GM21390 (cell line): ENCODE results near the gene AMBRA1.

Experiments
- ATAC-seq: cut with Tn5 transposase; IDR thresholded peaks from one replicate; pipeline ENCODE4 v1.9.1; 2021; ENCODE audit not compliant: unreplicated experiment

AMBRA1 gene

GRCh38 chr11:46514370-46514769 is 79.5 kb downstream of the AMBRA1 start:
- no peak for ATAC-seq

- ATAC-seq = no peak
Observed at GRCh38 chr11:46513934-46514342, 79.9 kb downstream of the AMBRA1 start.

GRCh38 chr11:46512261-46512881 is 81.5 kb downstream of the AMBRA1 start:
- no peak for ATAC-seq

GRCh38 chr11:46511342-46511741 is 82.5 kb downstream of the AMBRA1 start:
- no peak for ATAC-seq

GRCh38 chr11:46508360-46508759 is 85.5 kb downstream of the AMBRA1 start:
- ATAC-seq = no peak

GRCh38 chr11:46506483-46506791 is 87.4 kb downstream of the AMBRA1 start:
- ATAC-seq = no peak

GRCh38 chr11:46505741-46506482 is 87.9 kb downstream of the AMBRA1 start:
- ATAC-seq = no peak

GRCh38 chr11:46504817-46505613 is 88.8 kb downstream of the AMBRA1 start:
- no peak for ATAC-seq

GRCh38 chr11:46499821-46500220 is 94.0 kb downstream of the AMBRA1 start:
- ATAC-seq = no peak

- no peak for ATAC-seq
Observed at GRCh38 chr11:46498968-46499367, 94.9 kb downstream of the AMBRA1 start.

- no peak for ATAC-seq
Observed at GRCh38 chr11:46498179-46498578, 95.6 kb downstream of the AMBRA1 start.

- ATAC-seq = no peak
Observed at GRCh38 chr11:46497498-46497897, 96.3 kb downstream of the AMBRA1 start.

- no peak for ATAC-seq
Observed at GRCh38 chr11:46493791-46494190, 100.0 kb downstream of the AMBRA1 start.

- ATAC-seq = no peak
Observed at GRCh38 chr11:46492532-46492931, 101.3 kb downstream of the AMBRA1 start.

- ATAC-seq = no peak
Observed at GRCh38 chr11:46491661-46492330, 102.0 kb downstream of the AMBRA1 start.

GRCh38 chr11:46490666-46491065 is 103.2 kb downstream of the AMBRA1 start:
- no peak for ATAC-seq

- ATAC-seq = no peak
Observed at GRCh38 chr11:46489656-46490560, 103.9 kb downstream of the AMBRA1 start.

- no peak for ATAC-seq
Observed at GRCh38 chr11:46485856-46486443, 107.9 kb downstream of the AMBRA1 start.

GRCh38 chr11:46484101-46484500 is 109.7 kb downstream of the AMBRA1 start:
- ATAC-seq = no peak

GRCh38 chr11:46480909-46481308 is 112.9 kb downstream of the AMBRA1 start:
- no peak for ATAC-seq
